GM19239 (cell line): ENCODE measurements around the gene FSTL3.
"Not testable (repeated sequence)": the region's sequence is repeated elsewhere in the genome, so short reads cannot be mapped to it uniquely, and the experiment has no call there.

Experiments
- DNase-seq: peaks from one replicate; pipeline ENCODE4 v3.0.0; 2011; ENCODE audit warnings: low spot score; ENCODE audit not compliant: insufficient read length
- FAIRE-seq: peaks from 2 replicates; lab custom pipeline; 2011; peaks lifted over from hg19 to GRCh38; lab: Jason Lieb, UNC

FSTL3 gene

GRCh38 chr19:676339-677105 lies at the start of gene FSTL3:
Gene FSTL3 (plus strand): TSS chr19:676392. CDS start chr19:676424, 32 bp downstream.
- FAIRE-seq (no peak), DNase-seq (no peak)

- FAIRE-seq, DNase-seq: not testable (repeated sequence)
Measured at GRCh38 chr19:626566-626965, 49.6 kb upstream of the FSTL3 start.

DNA sequence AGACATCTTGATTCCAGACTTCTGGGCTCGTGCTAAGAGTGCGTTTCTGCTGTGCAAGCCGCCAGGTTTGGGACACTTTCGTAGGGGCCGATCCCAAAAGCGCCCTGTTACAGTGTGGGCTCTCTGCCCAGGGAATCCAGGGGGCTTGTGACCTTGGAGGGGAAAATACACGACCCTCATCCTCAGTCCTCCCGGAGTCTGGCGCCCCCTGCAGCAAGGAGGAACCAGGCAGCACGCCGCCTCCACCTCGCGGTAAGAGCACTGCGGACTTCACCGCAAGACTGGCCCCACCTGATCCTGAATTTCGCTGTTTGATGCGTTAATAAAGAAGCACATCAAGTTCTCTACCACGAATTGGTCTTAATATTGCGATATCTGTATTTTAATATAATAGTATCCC lies 48.0 kb upstream of the FSTL3 start:
- FAIRE-seq, result no peak

GRCh38 chr19:629515-629914 lies 46.7 kb upstream of the FSTL3 start:
- FAIRE-seq, DNase-seq: not testable (repeated sequence)

More for the DNA sequence above, 48.0 kb upstream of the FSTL3 start:
- no peak for DNase-seq

DNA sequence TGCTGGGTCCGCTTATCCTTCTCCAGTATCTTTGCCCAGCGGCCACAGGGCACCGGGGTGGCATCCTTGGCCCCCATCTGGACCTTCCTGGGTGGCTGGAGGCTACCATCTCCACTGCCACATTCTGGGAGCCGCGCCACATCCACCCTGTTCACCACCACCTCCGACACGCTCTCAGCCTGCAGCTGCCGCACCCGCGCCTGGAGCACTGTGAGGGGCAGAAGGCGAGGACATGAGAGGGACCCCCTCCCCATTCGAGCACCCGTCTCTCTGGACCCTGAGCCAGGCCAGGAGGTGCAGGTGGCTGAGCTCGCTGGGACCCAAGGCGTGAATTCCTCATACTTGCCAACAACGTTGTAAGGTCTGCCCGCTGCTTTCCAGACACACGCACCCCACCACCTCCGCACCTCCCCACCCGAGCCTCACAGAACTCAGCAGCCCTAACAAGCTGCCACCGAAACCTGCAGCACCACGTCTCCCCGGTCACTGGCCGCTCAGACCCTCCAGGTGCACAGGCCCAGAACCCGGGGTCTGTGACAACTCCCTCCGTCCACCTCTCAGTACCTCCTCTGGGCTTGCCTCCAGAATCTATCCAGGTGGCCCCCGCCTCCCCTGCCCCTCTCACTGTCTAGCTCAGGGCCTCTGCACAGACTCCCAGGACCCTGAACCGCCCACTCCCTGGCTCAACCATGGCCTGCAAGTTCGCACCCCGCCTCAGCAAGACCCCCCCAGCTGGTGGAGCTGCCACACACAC lies 46.1 kb upstream of the FSTL3 start:
- FAIRE-seq, result no peak
- DNase-seq, result no peak

- peak; percentile 78 for DNase-seq
- peak; percentile 11 for FAIRE-seq
Measured at GRCh38 chr19:632579-633067, 43.6 kb upstream of the FSTL3 start.

- peak; percentile 98 for FAIRE-seq
- DNase-seq, result peak; percentile 100
Measured at GRCh38 chr19:633068-633785, 43.0 kb upstream of the FSTL3 start, which contains the start of gene POLRMT. Gene POLRMT (minus strand): TSS chr19:633537. CDS start chr19:633512, 25 bp downstream.

GRCh38 chr19:633786-634639 lies 42.2 kb upstream of the FSTL3 start:
- FAIRE-seq (peak; percentile 31), DNase-seq (no peak)

DNA sequence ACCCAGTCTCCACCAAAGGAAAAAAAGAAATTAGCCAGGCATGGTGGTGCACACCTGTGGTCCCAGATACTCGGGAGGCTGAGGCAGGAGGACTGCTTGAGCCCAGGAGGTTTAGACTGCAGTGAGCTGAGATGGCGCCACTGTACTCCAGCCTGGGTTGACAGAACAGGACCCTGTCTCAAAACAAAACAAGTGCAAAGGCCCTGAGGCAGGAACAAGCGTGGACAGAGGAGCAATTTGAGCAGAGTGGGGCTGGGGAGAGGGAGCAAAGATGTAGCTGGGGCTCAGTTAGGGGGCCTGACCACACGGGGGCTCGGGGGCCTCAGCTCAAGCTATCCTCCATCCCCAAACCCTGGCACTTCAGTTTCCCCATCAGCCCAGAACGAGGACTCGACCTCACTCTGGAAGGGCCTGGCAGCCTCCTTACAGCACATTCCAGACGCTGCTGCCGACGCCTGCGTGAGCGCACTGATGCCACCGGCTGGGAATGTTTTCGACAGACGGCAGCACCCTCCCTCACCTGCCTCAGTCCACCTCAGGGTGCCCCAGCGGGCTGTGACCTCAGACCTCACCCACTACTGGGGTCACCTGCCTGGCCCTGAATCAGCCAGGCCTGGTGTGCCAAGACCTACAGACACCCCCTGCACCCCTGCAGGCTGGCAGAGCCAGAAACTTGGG lies 41.1 kb upstream of the FSTL3 start:
- FAIRE-seq, result no peak
- no peak for DNase-seq

- DNase-seq (no peak), FAIRE-seq (no peak)
Measured at GRCh38 chr19:638906-639252, 37.3 kb upstream of the FSTL3 start.

DNA sequence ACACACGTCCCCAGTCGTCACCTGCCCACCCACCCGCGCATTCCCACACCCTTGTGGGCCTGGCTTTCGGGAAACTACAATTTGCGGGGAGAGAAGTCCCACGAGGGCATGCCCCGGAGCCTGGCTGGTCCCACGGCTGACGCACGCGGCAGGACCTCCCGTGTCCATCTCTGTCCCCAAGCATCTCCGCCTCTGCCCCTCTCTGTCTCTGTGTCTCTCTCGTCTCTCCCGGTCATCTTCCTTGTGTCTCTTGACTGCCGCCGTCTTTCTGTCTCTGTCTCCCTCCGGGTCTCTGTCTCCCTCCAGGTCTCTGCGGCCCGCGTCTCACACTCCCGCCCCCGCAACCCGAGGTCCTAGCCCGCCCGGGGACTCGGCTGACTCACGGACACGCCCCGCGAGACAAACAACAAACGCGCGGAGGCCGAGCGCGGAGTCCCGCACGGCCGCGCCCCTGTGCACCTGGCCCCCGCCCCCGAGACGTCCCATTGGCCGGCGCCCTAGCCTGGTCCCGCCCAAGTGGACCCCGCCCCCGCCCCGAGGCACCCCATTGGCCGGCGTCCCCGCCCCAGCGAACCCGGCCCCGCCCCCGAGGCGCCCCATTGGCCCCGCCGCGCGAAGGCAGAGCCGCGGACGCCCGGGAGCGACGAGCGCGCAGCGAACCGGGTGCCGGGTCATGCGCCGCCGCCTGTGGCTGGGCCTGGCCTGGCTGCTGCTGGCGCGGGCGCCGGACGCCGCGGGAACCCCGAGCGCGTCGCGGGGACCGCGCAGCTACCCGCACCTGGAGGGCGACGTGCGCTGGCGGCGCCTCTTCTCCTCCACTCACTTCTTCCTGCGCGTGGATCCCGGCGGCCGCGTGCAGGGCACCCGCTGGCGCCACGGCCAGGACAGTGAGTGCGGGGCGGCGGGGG lies 36.7 kb upstream of the FSTL3 start, which contains the start of gene FGF22:
Gene FGF22, plus strand, starts transcription at position 627 of the 908 bp plus-strand sequence. Its CDS starts 47 bp downstream, at position 674.
- FAIRE-seq (peak; percentile 77), DNase-seq (peak; percentile 99)

DNA sequence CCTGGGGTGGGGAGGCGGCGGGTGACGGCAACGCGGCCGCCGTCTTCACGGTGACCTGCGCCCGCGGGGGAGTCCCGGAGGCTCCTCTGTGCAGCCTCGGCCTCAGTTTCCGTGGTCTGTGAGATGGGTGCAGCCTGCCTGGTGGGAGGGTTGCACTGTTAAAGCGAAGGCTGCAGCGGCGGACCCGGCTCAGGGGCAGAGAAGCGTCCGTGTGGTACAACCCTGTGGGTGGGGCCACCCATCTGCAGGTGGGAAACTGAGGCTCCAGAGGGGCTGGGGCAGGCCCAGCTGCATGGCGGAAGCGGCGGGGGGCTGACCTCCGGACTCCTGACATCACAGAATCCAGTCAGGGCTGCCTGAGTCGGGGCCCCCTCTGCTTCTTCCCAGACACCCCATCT lies 36.0 kb upstream of the FSTL3 start:
- DNase-seq (no peak), FAIRE-seq (no peak)

DNA sequence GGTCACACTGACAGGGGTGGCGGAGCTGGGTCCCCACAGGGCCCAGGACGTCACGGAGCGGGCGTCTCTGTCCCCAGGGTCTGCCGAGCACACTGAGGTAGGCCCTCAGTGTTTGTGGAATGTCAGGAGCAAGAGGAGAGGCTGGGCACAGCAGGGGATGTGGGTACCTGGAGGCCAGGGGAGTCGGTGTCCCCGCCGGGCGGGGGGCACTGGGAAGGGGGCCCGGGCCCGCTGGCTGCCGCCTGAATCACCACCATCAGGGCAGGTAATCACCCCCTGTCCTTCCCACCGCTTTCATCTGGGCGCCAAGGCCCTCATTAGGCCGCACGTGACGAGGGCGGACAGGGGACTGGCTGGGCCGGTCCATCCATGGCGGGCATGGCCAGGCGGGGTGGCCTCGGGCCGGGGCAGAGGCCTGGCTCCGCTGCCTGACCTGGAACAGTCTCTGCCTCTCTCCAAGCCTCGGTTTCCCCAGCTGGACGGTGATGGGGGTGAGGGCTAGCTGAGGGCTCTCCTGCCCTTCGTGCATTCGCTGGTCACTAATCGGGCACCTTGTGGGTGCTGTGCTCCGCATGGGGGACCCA lies 35.5 kb upstream of the FSTL3 start:
- FAIRE-seq (no peak), DNase-seq (no peak)

DNA sequence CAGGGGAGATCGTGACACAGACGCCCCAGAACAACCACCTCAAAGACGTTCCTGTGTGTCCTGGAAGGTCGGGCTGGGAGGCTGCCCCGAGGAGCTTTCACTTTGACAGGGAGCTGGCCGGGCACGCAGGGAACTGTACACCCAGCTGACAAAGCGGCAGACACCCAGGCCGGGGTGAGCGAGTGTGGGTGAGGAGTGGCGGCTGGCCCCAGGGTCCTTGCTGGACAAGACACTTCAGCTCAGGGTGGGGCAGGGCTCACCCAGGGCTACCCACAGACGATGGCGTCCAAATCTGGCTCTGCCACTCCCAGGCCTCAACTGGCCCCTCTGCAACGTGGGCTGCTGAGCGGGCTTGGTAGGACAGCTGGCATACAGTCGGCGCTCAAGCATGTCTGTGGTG lies 34.5 kb upstream of the FSTL3 start:
- no peak for DNase-seq
- FAIRE-seq, result no peak

- DNase-seq, result no peak
- FAIRE-seq, result no peak
Measured at GRCh38 chr19:642767-643727, 33.1 kb upstream of the FSTL3 start.

GRCh38 chr19:643736-644135 lies 32.5 kb upstream of the FSTL3 start:
- DNase-seq (no peak), FAIRE-seq (no peak)

DNA sequence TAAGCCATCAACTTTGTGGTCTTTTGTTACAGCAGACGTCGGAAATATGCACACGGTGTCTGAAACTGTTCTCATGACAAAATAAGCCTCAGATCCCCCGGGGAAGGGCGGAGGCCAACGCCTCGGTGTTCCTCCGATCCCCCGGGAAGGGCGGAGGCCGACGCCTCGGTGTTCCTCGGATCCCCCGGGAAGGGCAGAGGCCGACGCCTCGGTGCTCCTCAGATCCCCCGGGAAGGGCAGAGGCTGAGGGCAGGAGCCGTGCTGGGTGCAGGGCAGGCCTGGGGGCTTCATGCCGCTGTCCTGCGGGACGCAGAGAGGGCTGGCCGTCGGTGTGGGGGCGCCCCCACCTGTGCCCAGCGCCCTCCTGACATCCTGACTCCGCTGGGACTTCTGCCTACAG lies 31.8 kb upstream of the FSTL3 start:
- DNase-seq, result no peak
- no peak for FAIRE-seq
